Hepatocyte (in vitro differentiated cells): Measurements from ENCODE around the gene BICDL2.

ENCODE experiments used
- EZH2 ChIP-seq: fragments of 200-600 bp; sonication (generic); IDR thresholded peaks from 2 replicates; pipeline ENCODE4 v1.6.1; 2016; ENCODE audit warnings: antibody characterized with exemption, mild to moderate bottlenecking, borderline replicate concordance
- EZH2phosphoT487 ChIP-seq: fragments of 200-600 bp; sonication (generic); IDR thresholded peaks from one replicate; pipeline ENCODE4 v1.6.1; 2018; ENCODE audit warnings: antibody characterized with exemption, mild to moderate bottlenecking, low read depth, moderate library complexity; ENCODE audit not compliant: unreplicated experiment, severe bottlenecking
- TF ChIP-seq, protein P1 (sequence below): fragments of 200-600 bp; sonication (generic); IDR thresholded peaks from 2 replicates; pipeline ENCODE4 v1.5.1; 2016; ENCODE audit warnings: antibody characterized with exemption, mild to moderate bottlenecking; ENCODE audit not compliant: poor library complexity

GRCh38 chr16:2999929-3000328, 36.8 kb downstream of the BICDL2 start:
- TF ChIP-seq, protein P1, sequence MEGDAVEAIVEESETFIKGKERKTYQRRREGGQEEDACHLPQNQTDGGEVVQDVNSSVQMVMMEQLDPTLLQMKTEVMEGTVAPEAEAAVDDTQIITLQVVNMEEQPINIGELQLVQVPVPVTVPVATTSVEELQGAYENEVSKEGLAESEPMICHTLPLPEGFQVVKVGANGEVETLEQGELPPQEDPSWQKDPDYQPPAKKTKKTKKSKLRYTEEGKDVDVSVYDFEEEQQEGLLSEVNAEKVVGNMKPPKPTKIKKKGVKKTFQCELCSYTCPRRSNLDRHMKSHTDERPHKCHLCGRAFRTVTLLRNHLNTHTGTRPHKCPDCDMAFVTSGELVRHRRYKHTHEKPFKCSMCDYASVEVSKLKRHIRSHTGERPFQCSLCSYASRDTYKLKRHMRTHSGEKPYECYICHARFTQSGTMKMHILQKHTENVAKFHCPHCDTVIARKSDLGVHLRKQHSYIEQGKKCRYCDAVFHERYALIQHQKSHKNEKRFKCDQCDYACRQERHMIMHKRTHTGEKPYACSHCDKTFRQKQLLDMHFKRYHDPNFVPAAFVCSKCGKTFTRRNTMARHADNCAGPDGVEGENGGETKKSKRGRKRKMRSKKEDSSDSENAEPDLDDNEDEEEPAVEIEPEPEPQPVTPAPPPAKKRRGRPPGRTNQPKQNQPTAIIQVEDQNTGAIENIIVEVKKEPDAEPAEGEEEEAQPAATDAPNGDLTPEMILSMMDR, result no peak
- TF ChIP-seq EZH2 (no peak), EZH2phosphoT487 (no peak)
